Measurements from ENCODE around the gene KRTCAP3. TPM values are rescaled to one million over a fixed set of nuclear protein-coding genes. Genes with fewer than 3 reads are reported as not detected.

The KRTCAP3 gene
- total and polyA plus RNA-seq, 7 experiments from 2014 or later: 0.39 to 27.1 (median 9.9) TPM

DNA sequence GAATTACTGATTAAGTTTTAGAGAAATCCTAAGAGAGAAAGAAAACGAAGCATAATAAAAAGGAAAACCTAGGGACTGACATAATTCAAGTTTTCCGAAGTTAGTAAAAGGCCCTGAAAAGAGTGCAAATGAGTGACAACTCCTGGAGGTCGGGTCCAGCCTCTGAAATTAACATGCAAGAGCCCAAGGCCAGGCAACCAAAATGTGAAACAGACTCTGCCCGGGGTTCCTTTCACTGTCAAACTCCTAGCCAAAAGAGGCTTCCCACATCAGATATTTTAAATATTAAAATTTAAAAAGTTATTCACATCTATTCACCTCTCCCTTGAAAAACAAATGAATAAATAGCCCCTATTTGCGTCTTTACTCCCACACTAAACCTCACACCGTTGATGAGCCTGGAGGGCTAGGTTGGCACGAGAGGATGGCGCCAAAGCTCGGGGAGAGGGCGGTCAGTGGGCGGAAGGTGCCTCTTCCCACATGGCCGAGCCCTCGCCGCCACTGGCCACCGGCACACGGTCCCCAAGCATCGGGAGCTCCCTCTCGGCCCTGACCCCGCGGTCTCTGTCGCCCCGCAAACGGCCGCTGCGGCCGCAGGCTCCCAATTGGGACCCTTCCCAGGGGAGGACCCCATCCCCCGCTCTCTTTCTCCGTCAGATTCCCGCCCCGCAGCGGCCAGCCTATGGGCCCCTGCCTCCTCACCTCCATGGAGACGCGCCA is 33.4 kb upstream of the KRTCAP3 start:
- intact Hi-C loops (cut with micrococcal nuclease): loop anchor here (1.0 to 10.0 kb wide), 14 partner anchors 16 to 1530 kb away; partner anchors contain the start of genes ATRAID (in 2 of the 2), EIF2B4 (in 2 of the 2), GTF3C2 (in 2 of the 2) and IFT172 (in 2 of the 2)
- no peak for ATAC-seq

DNA sequence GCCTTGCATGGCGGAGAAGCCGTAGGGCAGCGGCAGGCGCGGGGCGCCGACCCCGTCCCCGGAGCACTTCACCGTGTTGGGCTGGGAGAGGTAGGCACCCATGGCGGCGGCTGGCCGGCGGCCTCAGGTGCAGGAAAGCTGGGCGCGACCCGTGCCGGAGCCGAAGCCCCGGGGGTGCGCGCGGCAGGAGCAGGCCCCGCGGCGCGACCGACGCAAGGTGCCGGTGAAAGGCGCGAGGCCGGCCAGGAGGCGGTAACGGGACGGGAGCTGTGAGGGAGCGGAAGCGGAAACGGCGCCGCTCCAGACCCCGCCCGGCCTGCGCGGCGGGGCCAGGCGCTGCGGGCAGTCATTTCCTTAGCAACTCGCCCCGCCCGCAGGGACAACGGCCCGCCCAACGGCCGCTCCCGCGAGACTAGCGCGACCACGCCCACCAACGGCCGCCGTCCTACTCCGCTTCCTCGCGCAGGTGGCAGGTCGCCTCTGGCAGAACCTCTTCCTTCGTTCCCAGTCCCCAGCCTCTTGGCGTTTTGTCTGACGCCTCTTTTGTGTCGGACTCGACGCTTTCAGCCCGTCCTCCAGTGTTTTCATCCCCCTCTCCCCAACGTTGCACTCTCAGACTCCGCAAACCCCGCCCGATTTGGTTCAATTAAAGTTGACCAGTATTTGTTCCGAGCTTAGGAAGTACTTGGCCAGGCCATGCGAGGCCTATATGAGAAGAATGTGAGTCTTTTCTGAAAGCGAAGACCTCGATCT is 32.7 kb upstream of the KRTCAP3 start, which contains the start of gene PPM1G:
TSS of gene PPM1G (minus strand) at position 271 of the 753 bp plus-strand sequence. CDS start at position 102, 169 bp downstream.
- intact Hi-C loops (cut with micrococcal nuclease): loop anchor here (1.0 to 10.0 kb wide), 14 partner anchors 17 to 1531 kb away; partner anchors contain the start of genes ATRAID (in 2 of the 2), EIF2B4 (in 2 of the 2), GTF3C2 (in 2 of the 2) and IFT172 (in 2 of the 2)
- Histone ChIP-seq H3K36me3 (ENCODE audit: control insufficient read depth in 2 of 3, insufficient read depth in 3 of 3, low read length in 3 of 3) (peaks cover 0 to 14% (median 0%) of the 10 kb centered on the region in 3 experiments), H3K9me3 (ENCODE audit: control insufficient read depth in 2 of 3, low read length in 3 of 3) (no peaks in the 10 kb centered on the region), H3K4me3 (ENCODE audit: low read length) (peak within 1 kb of the TSS; percentile 92), H3K4me1 (ENCODE audit: control insufficient read depth in 2 of 2, insufficient read depth in 2 of 2, low read length in 2 of 2) (peaks cover 13 to 17% of the 10 kb centered on the region in 2 donors), H3K27ac (ENCODE audit: low read depth, low read length) (peak within 1 kb of the TSS; percentile 89), H3K27me3 (ENCODE audit: control insufficient read depth in 2 of 2, insufficient read depth in 2 of 2, low read length in 2 of 2) (no peaks in the 10 kb centered on the region)
- peak; percentile 92 to 98 (median 95) for DNase-seq
- H3K36me3 Mint-ChIP-seq: peaks cover 0 to 9% (median 0%) of the 10 kb centered on the region in 5 donors
- H3K27ac Mint-ChIP-seq: peak within 1 kb of the TSS; percentile 89 to 98 (median 95)
- peak; percentile 99 for ATAC-seq
- peaks cover 0 to 6% (median 0%) of the 10 kb centered on the region in 11 donors for H3K9me3 Mint-ChIP-seq
- CTCF ChIA-PET: no interaction called here
- POLR2A ChIA-PET: interaction anchor here (0.6 to 3.2 kb wide), 18 partner anchors 12 to 338 kb away, joined by 3 to 58 read pairs (median 4); partner anchors contain the start of genes ATRAID, CCDC121, EIF2B4 and GPN1
- H3K4me1 Mint-ChIP-seq: peaks cover 28 to 50% (median 35%) of the 10 kb centered on the region in 7 donors
- H3K4me3 Mint-ChIP-seq: peak within 1 kb of the TSS; percentile 87 to 96 (median 92)
- peaks cover 0 to 7% (median 0%) of the 10 kb centered on the region in 5 donors for H3K27me3 Mint-ChIP-seq

More for the DNA sequence above, 33.4 kb upstream of the KRTCAP3 start:
- Mint-ChIP-seq H3K4me3 (peak overlapping the region; percentile 87 to 96 (median 90)), H3K9me3 (peaks cover 0 to 6% (median 0%) of the 10 kb centered on the region in 11 donors), H3K27me3 (peaks cover 0 to 7% (median 0%) of the 10 kb centered on the region in 5 donors), H3K4me1 (peaks cover 28 to 58% (median 37%) of the 10 kb centered on the region in 7 donors), H3K27ac (peak overlapping the region; percentile 59 to 97 (median 79)), H3K36me3 (peaks cover 0 to 9% (median 0%) of the 10 kb centered on the region in 5 donors)
- DNase-seq: peak in 1 of 9 donors; percentile 4
- Histone ChIP-seq H3K4me3 (ENCODE audit: low read length) (peak overlapping the region; percentile 92), H3K4me1 (ENCODE audit: control insufficient read depth in 2 of 2, insufficient read depth in 2 of 2, low read length in 2 of 2) (peaks cover 13 to 17% of the 10 kb centered on the region in 2 donors), H3K27me3 (ENCODE audit: control insufficient read depth in 2 of 2, insufficient read depth in 2 of 2, low read length in 2 of 2) (no peaks in the 10 kb centered on the region), H3K27ac (ENCODE audit: low read depth, low read length) (peak overlapping the region; percentile 89), H3K36me3 (ENCODE audit: control insufficient read depth in 2 of 3, insufficient read depth in 3 of 3, low read length in 3 of 3) (peaks cover 0 to 14% (median 0%) of the 10 kb centered on the region in 3 experiments), H3K9me3 (ENCODE audit: control insufficient read depth in 2 of 3, low read length in 3 of 3) (no peaks in the 10 kb centered on the region)
- CTCF ChIA-PET: no interaction called here
- POLR2A ChIA-PET: interaction anchor here (0.9 to 3.2 kb wide), 10 partner anchors 11 to 255 kb away, joined by 3 to 58 read pairs (median 8); partner anchors contain the start of genes ATRAID, CCDC121, EIF2B4 and GPN1

DNA sequence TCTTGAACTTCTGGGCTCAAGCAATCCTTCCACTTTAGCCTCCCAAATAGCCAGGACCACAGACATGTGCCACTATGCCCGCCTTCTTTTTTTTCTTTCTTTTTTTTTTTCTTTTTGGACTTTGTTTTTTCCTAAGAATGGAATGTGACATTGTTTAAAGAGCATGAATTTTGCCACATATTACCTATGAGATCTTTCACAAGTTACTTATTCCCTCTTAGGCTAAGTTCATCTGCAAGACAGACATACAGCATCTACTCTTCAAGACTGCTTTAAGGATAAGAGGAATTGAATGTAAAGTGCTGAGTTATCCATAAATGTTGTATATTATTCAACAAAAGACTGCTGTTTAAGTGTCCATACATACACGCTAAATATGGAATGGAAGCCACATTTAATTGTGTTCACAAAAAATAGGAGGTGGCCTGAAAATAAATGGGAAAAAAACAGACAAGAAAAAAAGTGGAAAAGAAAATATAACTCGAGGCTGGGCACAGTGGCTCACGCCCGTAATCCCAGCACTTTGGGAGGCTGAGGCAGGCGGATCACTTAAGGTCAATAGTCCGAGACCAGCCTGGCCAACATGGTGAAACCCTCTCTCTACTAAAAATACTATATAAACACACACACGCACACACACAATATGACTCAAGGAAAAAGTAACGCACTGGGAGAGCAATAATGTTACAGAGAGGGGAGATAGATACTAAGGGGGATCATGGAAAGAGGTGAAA is 29.6 kb upstream of the KRTCAP3 start:
- Histone ChIP-seq H3K36me3 (ENCODE audit: control insufficient read depth in 2 of 3, insufficient read depth in 3 of 3, low read length in 3 of 3) (peaks cover 0 to 6% (median 0%) of the 10 kb centered on the region in 3 experiments), H3K27me3 (ENCODE audit: control insufficient read depth in 2 of 2, insufficient read depth in 2 of 2, low read length in 2 of 2) (no peaks in the 10 kb centered on the region), H3K4me1 (ENCODE audit: control insufficient read depth in 2 of 2, insufficient read depth in 2 of 2, low read length in 2 of 2) (peaks cover 11 to 13% of the 10 kb centered on the region in 2 donors), H3K4me3 (ENCODE audit: low read length) (no peak overlapping the region), H3K9me3 (ENCODE audit: control insufficient read depth in 2 of 3, low read length in 3 of 3) (no peaks in the 10 kb centered on the region), H3K27ac (ENCODE audit: low read depth, low read length) (no peak overlapping the region)
- H3K9me3 Mint-ChIP-seq: peaks cover 0 to 6% (median 0%) of the 10 kb centered on the region in 11 donors
- intact Hi-C loops (cut with micrococcal nuclease): no loop called here
- POLR2A ChIA-PET: no interaction called here
- H3K4me3 Mint-ChIP-seq: peak overlapping the region in 1 of 10 donors; percentile 17
- H3K27ac Mint-ChIP-seq: peak overlapping the region in 2 of 9 donors; percentile 15 to 54
- DNase-seq (no peak), ATAC-seq (no peak)
- H3K27me3 Mint-ChIP-seq: peaks cover 0 to 7% (median 0%) of the 10 kb centered on the region in 5 donors
- peaks cover 12 to 26% (median 18%) of the 10 kb centered on the region in 7 donors for H3K4me1 Mint-ChIP-seq
- CTCF ChIA-PET: no interaction called here
- peaks cover 0 to 5% (median 0%) of the 10 kb centered on the region in 5 donors for H3K36me3 Mint-ChIP-seq

DNA sequence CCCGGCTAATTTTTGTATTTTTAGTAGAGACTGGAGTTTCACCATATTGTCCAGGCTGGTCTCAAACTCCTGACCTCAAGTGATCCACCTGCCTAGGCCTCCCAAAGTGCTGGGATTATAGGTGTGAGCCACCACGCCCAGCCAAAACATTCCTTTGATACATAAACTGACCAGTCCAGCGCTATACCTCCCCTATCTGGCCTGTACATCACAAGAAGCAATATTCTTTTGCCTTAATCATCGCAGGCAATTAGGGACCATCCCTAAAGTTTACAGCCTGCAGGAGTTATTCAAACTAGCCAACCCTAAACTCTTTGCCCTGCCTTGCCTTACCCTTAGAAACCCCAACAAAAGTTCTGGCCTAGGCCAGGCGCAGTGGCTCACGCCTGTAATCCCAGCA is 26.0 kb upstream of the KRTCAP3 start:
- DNase-seq (no peak), ATAC-seq (no peak)
- Histone ChIP-seq H3K4me1 (ENCODE audit: control insufficient read depth in 2 of 2, insufficient read depth in 2 of 2, low read length in 2 of 2) (no peaks in the 10 kb centered on the region), H3K36me3 (ENCODE audit: control insufficient read depth in 2 of 3, insufficient read depth in 3 of 3, low read length in 3 of 3) (no peaks in the 10 kb centered on the region), H3K27me3 (ENCODE audit: control insufficient read depth in 2 of 2, insufficient read depth in 2 of 2, low read length in 2 of 2) (no peaks in the 10 kb centered on the region), H3K27ac (ENCODE audit: low read depth, low read length) (no peak overlapping the region), H3K9me3 (ENCODE audit: control insufficient read depth in 2 of 3, low read length in 3 of 3) (no peaks in the 10 kb centered on the region), H3K4me3 (ENCODE audit: low read length) (no peak overlapping the region)
- CTCF ChIA-PET: no interaction called here
- Mint-ChIP-seq H3K27ac (no peak overlapping the region), H3K9me3 (peaks cover 0 to 4% (median 0%) of the 10 kb centered on the region in 11 donors), H3K36me3 (peaks cover 0 to 3% (median 0%) of the 10 kb centered on the region in 5 donors), H3K4me1 (peaks cover 0 to 5% (median 4%) of the 10 kb centered on the region in 7 donors), H3K27me3 (peaks cover 0 to 12% (median 0%) of the 10 kb centered on the region in 5 donors), H3K4me3 (no peak overlapping the region)
- POLR2A ChIA-PET: no interaction called here
- intact Hi-C loops (cut with micrococcal nuclease): no loop called here

GRCh38 chr2:27420996-27421395 is 21.2 kb upstream of the KRTCAP3 start:
- CTCF ChIA-PET: no interaction called here
- POLR2A ChIA-PET: interaction anchor here (1.1 kb wide), 1 partner anchor 11 kb away, joined by 4 read pairs; the partner anchor contains the start of gene PPM1G
- peaks cover 0 to 4% (median 0%) of the 10 kb centered on the region in 7 donors for H3K4me1 Mint-ChIP-seq

More at GRCh38 chr2:27420996-27421395, 21.2 kb upstream of the KRTCAP3 start:
- Mint-ChIP-seq H3K9me3 (no peaks in the 10 kb centered on the region), H3K27ac (no peak overlapping the region), H3K27me3 (peaks cover 0 to 8% (median 0%) of the 10 kb centered on the region in 5 donors), H3K36me3 (no peaks in the 10 kb centered on the region), H3K4me3 (no peak overlapping the region)
- Histone ChIP-seq H3K36me3 (ENCODE audit: control insufficient read depth in 2 of 3, insufficient read depth in 3 of 3, low read length in 3 of 3) (no peaks in the 10 kb centered on the region), H3K27me3 (ENCODE audit: control insufficient read depth in 2 of 2, insufficient read depth in 2 of 2, low read length in 2 of 2) (no peaks in the 10 kb centered on the region), H3K4me1 (ENCODE audit: control insufficient read depth in 2 of 2, insufficient read depth in 2 of 2, low read length in 2 of 2) (no peaks in the 10 kb centered on the region), H3K4me3 (ENCODE audit: low read length) (no peak overlapping the region), H3K27ac (ENCODE audit: low read depth, low read length) (no peak overlapping the region), H3K9me3 (ENCODE audit: control insufficient read depth in 2 of 3, low read length in 3 of 3) (no peaks in the 10 kb centered on the region)
- ATAC-seq (no peak), DNase-seq (no peak)
- intact Hi-C loops (cut with micrococcal nuclease): no loop called here

Data from naive thymus-derived CD4-positive, alpha-beta T cell (primary cell).